Measurements from ENCODE around the gene CT47C1.

Gene CT47C1

GRCh38 chrX:119055687-119056086, 17.1 kb upstream of the CT47C1 start:
- CTCF ChIA-PET: interaction anchor here (1.1 kb wide), 2 partner anchors 10 to 217 kb away, joined by 3 to 5 read pairs; no protein-coding TSS in a partner anchor
- DNase-seq (ENCODE audit: extremely low spot score): no peak
- POLR2A ChIA-PET: no interaction called here
- TF ChIP-seq SP1 (IDR thresholded peaks at IDR 0.05) (no peak), FOXK2 (IDR thresholded peaks at IDR 0.05) (no peak), ARNT (IDR thresholded peaks at IDR 0.05) (no peak), ELF4 (IDR thresholded peaks at IDR 0.05) (no peak), ZNF384 (IDR thresholded peaks at IDR 0.05) (no peak), HDGF (IDR thresholded peaks at IDR 0.05; ENCODE audit: borderline replicate concordance) (no peak)

DNA sequence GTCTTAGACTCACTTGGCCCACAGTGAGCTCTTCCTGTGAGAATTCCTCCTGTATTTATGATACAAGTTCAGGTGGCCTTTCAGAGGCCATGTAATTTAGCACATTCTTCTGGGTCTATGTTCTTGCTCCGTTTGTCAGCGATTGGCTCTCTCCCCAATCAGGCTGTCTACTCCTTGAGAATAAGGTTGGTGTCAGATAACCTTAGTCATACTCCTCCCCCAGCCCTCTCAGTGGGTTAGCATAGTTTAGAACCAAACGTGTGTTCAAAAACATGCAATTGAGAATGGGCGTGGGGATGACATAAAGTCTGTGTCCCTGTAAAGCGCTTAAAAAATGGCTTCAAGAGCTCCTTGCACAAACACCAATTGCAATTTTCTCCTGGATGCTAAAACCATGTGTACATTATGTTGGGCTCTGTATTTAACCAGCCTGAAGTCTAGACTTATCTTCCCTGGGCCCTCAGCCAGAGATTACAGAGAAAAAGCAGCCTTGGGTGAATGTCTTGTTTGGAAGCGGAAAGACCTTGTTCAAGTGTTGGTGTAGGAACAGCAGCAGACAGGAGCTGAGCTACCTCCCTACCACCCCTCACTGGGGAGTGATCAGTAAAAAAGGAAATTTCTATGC, 9.9 kb upstream of the CT47C1 start:
- ChIA-PET CTCF (interaction anchor here (0.5 to 1.1 kb wide), 2 partner anchors 138 to 216 kb away, joined by 3 read pairs; no protein-coding TSS in a partner anchor), POLR2A (no interaction called here)
- peak; percentile 32 for DNase-seq (ENCODE audit: extremely low spot score)
- TF ChIP-seq ARNT (IDR thresholded peaks at IDR 0.05) (no peak), FOXK2 (IDR thresholded peaks at IDR 0.05) (no peak), L3MBTL2 (conservative IDR thresholded peaks at IDR 0.05) (no peak), TARDBP (IDR thresholded peaks at IDR 0.05) (no peak), FOXM1 (IDR thresholded peaks at IDR 0.05; ENCODE audit: borderline replicate concordance) (no peak), CTBP1 (IDR thresholded peaks at IDR 0.05; ENCODE audit: borderline replicate concordance) (no peak)
- TF ChIP-seq, protein P1, sequence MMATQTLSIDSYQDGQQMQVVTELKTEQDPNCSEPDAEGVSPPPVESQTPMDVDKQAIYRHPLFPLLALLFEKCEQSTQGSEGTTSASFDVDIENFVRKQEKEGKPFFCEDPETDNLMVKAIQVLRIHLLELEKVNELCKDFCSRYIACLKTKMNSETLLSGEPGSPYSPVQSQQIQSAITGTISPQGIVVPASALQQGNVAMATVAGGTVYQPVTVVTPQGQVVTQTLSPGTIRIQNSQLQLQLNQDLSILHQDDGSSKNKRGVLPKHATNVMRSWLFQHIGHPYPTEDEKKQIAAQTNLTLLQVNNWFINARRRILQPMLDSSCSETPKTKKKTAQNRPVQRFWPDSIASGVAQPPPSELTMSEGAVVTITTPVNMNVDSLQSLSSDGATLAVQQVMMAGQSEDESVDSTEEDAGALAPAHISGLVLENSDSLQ (IDR thresholded peaks at IDR 0.05): no peak

DNA sequence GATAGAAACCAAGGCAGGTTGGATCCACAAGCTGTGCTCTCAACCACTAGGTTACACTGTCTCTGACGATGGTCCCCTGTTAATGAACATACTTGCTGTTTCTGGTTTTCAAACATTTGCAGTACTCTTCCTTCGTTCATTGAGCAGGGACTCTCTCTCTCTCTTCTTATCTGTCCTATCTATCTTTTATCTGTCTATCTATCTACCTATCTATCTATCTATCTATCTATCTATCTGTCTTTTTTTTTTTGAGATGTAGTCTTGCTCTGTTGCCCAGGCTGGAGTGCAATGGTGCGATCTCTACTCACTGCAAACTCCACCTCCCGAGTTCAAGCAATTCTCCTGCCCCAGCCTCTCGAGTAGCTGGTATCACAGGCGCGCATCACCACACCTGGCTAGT, 9.4 kb upstream of the CT47C1 start:
- DNase-seq (ENCODE audit: extremely low spot score): no peak
- ChIA-PET POLR2A (no interaction called here), CTCF (interaction anchor here (0.5 kb wide), 1 partner anchor 139 kb away, joined by 3 read pairs; no protein-coding TSS in a partner anchor)
- TF ChIP-seq BHLHE40 (IDR thresholded peaks at IDR 0.05; ENCODE audit: borderline replicate concordance) (no peak), SP1 (IDR thresholded peaks at IDR 0.05) (no peak), ARNT (IDR thresholded peaks at IDR 0.05) (no peak), SUZ12 (IDR thresholded peaks at IDR 0.05) (no peak), ZNF384 (IDR thresholded peaks at IDR 0.05) (no peak), FOXA1 (IDR thresholded peaks at IDR 0.05) (no peak), L3MBTL2 (conservative IDR thresholded peaks at IDR 0.05) (no peak), LEF1 (IDR thresholded peaks at IDR 0.05; ENCODE audit: borderline replicate concordance) (no peak), ELF4 (IDR thresholded peaks at IDR 0.05) (no peak), CTBP1 (IDR thresholded peaks at IDR 0.05; ENCODE audit: borderline replicate concordance) (no peak), FOXK2 (IDR thresholded peaks at IDR 0.05) (no peak), TARDBP (IDR thresholded peaks at IDR 0.05) (no peak), HDGF (IDR thresholded peaks at IDR 0.05; ENCODE audit: borderline replicate concordance) (no peak), FOXM1 (IDR thresholded peaks at IDR 0.05; ENCODE audit: borderline replicate concordance) (no peak)
- TF ChIP-seq, protein P1 (IDR thresholded peaks at IDR 0.05): no peak

DNA sequence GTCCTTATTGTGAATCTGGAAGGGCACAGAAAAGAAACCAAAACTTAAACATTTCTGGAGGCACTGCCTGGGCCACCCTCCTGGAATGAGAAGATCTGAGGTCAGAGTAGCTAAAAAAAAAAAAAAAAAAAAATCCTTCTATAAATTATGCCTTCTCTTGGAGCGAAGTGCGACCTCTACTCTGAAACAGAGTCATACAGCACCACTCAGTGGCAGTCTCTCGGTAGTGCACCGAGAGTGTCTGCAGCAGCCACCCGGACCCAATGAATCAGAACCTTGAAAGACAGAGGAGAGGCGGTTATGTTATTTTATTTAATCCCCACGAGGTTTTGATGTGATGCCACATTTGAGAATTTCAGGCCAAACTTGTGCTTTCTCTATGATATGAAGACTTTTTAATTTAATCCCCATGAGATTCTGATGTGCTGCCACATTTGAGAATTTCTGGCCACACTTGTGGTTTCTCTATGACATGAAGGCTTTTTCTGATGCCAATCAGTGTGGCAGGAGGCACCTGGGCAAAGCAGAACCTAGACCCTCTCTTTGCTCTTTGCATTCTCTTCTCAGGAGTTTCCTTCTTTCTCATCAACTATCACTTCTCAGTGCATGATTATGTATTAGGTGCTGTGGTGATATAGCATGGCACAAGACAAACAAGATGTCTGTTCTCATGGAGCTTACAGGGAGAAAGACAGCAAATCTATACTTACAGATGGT, 5.6 kb upstream of the CT47C1 start:
- peak; percentile 95 for TF ChIP-seq ZNF384 (IDR thresholded peaks at IDR 0.05)
- no peak for TF ChIP-seq FOXK2 (IDR thresholded peaks at IDR 0.05)
- ChIA-PET CTCF (interaction anchor here (0.6 to 1.9 kb wide), 6 partner anchors 33 to 258 kb away, joined by 3 to 10 read pairs (median 4); no protein-coding TSS in a partner anchor), POLR2A (no interaction called here)
- peak; percentile 82 for DNase-seq (ENCODE audit: extremely low spot score)

DNA sequence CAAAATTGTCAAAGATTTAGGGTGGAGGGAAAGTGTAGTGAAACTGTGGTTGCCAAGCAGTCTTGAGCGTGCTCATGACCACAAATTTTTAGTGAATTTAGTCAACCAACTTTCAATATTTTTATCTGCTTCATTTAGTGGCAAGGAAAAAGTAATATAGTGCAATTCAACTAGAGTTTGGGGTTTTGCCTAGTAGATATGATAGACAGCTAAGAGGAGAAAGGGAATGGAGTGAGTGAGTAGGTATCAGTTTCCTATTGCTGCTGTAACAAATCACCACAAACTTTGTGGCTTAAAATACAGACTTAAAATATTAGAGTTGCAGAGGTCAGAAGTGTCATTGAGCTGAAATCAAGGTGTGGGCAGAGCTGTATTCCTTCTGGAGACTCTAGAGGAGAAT, 3.7 kb upstream of the CT47C1 start:
- no peak for TF ChIP-seq SP1 (IDR thresholded peaks at IDR 0.05)
- TF ChIP-seq SUZ12 (IDR thresholded peaks at IDR 0.05): no peak
- TF ChIP-seq, protein P1 (IDR thresholded peaks at IDR 0.05): no peak
- ChIA-PET POLR2A (no interaction called here), CTCF (interaction anchor here (0.6 kb wide), 1 partner anchor 327 kb away, joined by 3 read pairs; no protein-coding TSS in a partner anchor)
- DNase-seq (ENCODE audit: extremely low spot score): no peak

GRCh38 chrX:119069762-119070161, 3.0 kb upstream of the CT47C1 start:
- DNase-seq (ENCODE audit: extremely low spot score): no peak
- ChIA-PET POLR2A (no interaction called here), CTCF (no interaction called here)
- TF ChIP-seq LEF1 (IDR thresholded peaks at IDR 0.05; ENCODE audit: borderline replicate concordance) (no peak), ELF4 (IDR thresholded peaks at IDR 0.05) (no peak), FOXA1 (IDR thresholded peaks at IDR 0.05) (no peak), FOXK2 (IDR thresholded peaks at IDR 0.05) (no peak), CTBP1 (IDR thresholded peaks at IDR 0.05; ENCODE audit: borderline replicate concordance) (no peak), BHLHE40 (IDR thresholded peaks at IDR 0.05; ENCODE audit: borderline replicate concordance) (no peak), FOXM1 (IDR thresholded peaks at IDR 0.05; ENCODE audit: borderline replicate concordance) (no peak), TARDBP (IDR thresholded peaks at IDR 0.05) (no peak), SP1 (IDR thresholded peaks at IDR 0.05) (no peak), HDGF (IDR thresholded peaks at IDR 0.05; ENCODE audit: borderline replicate concordance) (no peak), L3MBTL2 (conservative IDR thresholded peaks at IDR 0.05) (no peak), ARNT (IDR thresholded peaks at IDR 0.05) (no peak), ZNF384 (IDR thresholded peaks at IDR 0.05) (no peak)
- TF ChIP-seq, protein P1 (IDR thresholded peaks at IDR 0.05): no peak

All from HEK293T (cell line).